Caco-2 (cell line): ENCODE data around the gene BCR. TPM values are rescaled to one million over a fixed set of nuclear protein-coding genes. Genes with fewer than 3 reads are reported as not detected.

Experiments
- BruUV-seq: library from RNA; stranded (reverse); fragments of 400-500 nt; replicated peaks from 2 replicates; lab custom pipeline; 2021; lab: Mats Ljungman, UMichigan
- CTCF ChIA-PET: fragments of 300-600 bp; sonication (Branson Sonifier 250); formaldehyde crosslinking; loops from one replicate; lab custom pipeline; 2022; ENCODE audit warnings: antibody characterized with exemption; lab: Charles Lee
- POLR2A ChIA-PET: fragments of 300-600 bp; sonication (Branson Sonifier 250); formaldehyde crosslinking; loops from one replicate; lab custom pipeline; 2022; ENCODE audit warnings: antibody characterized with exemption; lab: Charles Lee
- DNase-seq, 2 experiments: peaks; one replicate each; pipeline versions ENCODE4 v3.0.0 to v3.0.0-alpha.2; 2020 to 2022
- H3K27me3 ChIP-seq: replicated peaks from 2 replicates; pipeline ENCODE4 v1.6.0; 2011; ENCODE audit warnings: low read length; ENCODE audit not compliant: control insufficient read depth, insufficient read depth
- H3K36me3 ChIP-seq: 2 replicates; pipeline ENCODE4 v1.5.1; 2011; ENCODE audit warnings: low read length; ENCODE audit not compliant: control insufficient read depth, insufficient read depth
- H3K4me1 ChIP-seq: fragments of 250-450 bp; sonication (Bioruptor Pico); 2 replicates; pipeline ENCODE4 v1.5.1; 2020; ENCODE audit warnings: mild to moderate bottlenecking
- H3K4me3 ChIP-seq: 2 replicates; pipeline ENCODE4 v1.5.1; 2011; ENCODE audit warnings: low read depth, mild to moderate bottlenecking, control low read depth, low read length
- H3K9me3 ChIP-seq: fragments of 250-450 bp; sonication (Bioruptor Pico); 2 replicates; pipeline ENCODE4 v1.5.1; 2020; ENCODE audit warnings: mild to moderate bottlenecking, moderate library complexity
- H3K27ac Mint-ChIP-seq: one replicate; pipeline ENCODE4 v1.8.0; 2022; ENCODE audit warnings: mixed read lengths; ENCODE audit not compliant: unreplicated experiment
- H3K27me3 Mint-ChIP-seq: one replicate; pipeline ENCODE4 v1.8.0; 2022; ENCODE audit warnings: mixed read lengths; ENCODE audit not compliant: insufficient read depth, unreplicated experiment
- H3K36me3 Mint-ChIP-seq: one replicate; pipeline ENCODE4 v1.8.0; 2022; ENCODE audit warnings: mild to moderate bottlenecking, mixed read lengths; ENCODE audit not compliant: insufficient read depth, unreplicated experiment
- H3K4me1 Mint-ChIP-seq: one replicate; pipeline ENCODE4 v1.8.0; 2022; ENCODE audit warnings: low read depth, mixed read lengths; ENCODE audit not compliant: unreplicated experiment
- H3K4me3 Mint-ChIP-seq: one replicate; pipeline ENCODE4 v1.8.0; 2022; ENCODE audit warnings: mild to moderate bottlenecking, moderate library complexity, mixed read lengths; ENCODE audit not compliant: unreplicated experiment
- H3K9me3 Mint-ChIP-seq: one replicate; pipeline ENCODE4 v1.8.0; 2022; ENCODE audit warnings: mixed read lengths; ENCODE audit not compliant: unreplicated experiment
- intact Hi-C: fragments of 100-400 bp; cut with micrococcal nuclease; formaldehyde crosslinking; loops from one replicate; pipeline ENCODE4 v1.10.0; 2022; ENCODE audit not compliant: unreplicated experiment
- total RNA-seq: library from RNA; stranded (reverse); gene quantifications from 2 replicates; pipeline ENCODE4 v1.2.3, GENCODE V29; 2022
- TF ChIP-seq, protein P1 (sequence below), 2 experiments: fragments of 200-600 bp in 1 of 2; IDR thresholded peaks; 1 replicate in 1 of 2; 2 replicates in 1 of 2; pipeline versions ENCODE4 v1.5.1 to v1.8.0; 2011 to 2022; ENCODE audit warnings: antibody characterized with exemption in 1 of 2, control low read depth in 1 of 2, inconsistent platforms in 1 of 2, low read depth in 1 of 2, low read length in 1 of 2, mild to moderate bottlenecking in 1 of 2, moderate library complexity in 1 of 2; ENCODE audit not compliant: insufficient read depth in 1 of 2, severe bottlenecking in 1 of 2, unreplicated experiment in 1 of 2

BCR gene
- total RNA-seq, 1 experiment from 2014 or later: 87.4 TPM

DNA sequence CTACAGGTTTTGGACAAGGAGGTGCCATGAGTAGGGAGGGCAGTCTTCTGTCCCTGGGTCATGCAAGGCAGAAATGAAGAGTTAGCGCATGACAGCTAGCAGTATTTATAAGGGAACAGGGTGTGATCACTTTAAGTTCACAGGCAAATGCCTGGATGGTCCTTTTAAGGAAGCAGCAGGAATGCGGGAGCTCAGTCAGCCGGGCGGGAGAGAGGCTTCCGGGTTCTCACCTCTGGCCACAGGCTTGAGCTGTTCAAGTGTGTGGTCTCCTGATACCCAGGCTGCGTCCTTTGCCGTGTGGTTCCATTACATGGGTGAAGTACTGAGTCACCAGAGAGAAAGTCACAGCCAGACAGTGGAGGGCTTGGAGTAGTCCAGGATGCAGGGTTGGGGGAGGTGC lies 105.4 kb downstream of the BCR start:
- intact Hi-C loops: no loop called here
- peaks cover 13% of the 10 kb centered on the region for H3K4me1 ChIP-seq
- no peak overlapping the region for H3K4me3 ChIP-seq
- ChIA-PET CTCF (interaction anchor here (0.6 to 0.7 kb wide), 3 partner anchors 49 to 869 kb away, joined by 3 to 6 read pairs (median 3); no protein-coding TSS in a partner anchor), POLR2A (no interaction called here)
- H3K9me3 ChIP-seq: no peaks in the 10 kb centered on the region
- H3K9me3 Mint-ChIP-seq: no peaks in the 10 kb centered on the region
- H3K36me3 ChIP-seq: peaks cover 4% of the 10 kb centered on the region
- no TSS peak for BruUV-seq
- no peak overlapping the region for H3K27ac Mint-ChIP-seq
- TF ChIP-seq, protein P1, sequence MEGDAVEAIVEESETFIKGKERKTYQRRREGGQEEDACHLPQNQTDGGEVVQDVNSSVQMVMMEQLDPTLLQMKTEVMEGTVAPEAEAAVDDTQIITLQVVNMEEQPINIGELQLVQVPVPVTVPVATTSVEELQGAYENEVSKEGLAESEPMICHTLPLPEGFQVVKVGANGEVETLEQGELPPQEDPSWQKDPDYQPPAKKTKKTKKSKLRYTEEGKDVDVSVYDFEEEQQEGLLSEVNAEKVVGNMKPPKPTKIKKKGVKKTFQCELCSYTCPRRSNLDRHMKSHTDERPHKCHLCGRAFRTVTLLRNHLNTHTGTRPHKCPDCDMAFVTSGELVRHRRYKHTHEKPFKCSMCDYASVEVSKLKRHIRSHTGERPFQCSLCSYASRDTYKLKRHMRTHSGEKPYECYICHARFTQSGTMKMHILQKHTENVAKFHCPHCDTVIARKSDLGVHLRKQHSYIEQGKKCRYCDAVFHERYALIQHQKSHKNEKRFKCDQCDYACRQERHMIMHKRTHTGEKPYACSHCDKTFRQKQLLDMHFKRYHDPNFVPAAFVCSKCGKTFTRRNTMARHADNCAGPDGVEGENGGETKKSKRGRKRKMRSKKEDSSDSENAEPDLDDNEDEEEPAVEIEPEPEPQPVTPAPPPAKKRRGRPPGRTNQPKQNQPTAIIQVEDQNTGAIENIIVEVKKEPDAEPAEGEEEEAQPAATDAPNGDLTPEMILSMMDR (IDR thresholded peaks at IDR 0.05; ENCODE audit: insufficient read depth in 1 of 2, low read depth in 1 of 2, low read length in 1 of 2, severe bottlenecking in 1 of 2, unreplicated experiment in 1 of 2): no peak
- H3K4me1 Mint-ChIP-seq: peaks cover 11% of the 10 kb centered on the region
- peaks cover 42% of the 10 kb centered on the region for H3K36me3 Mint-ChIP-seq
- no peaks in the 10 kb centered on the region for H3K27me3 Mint-ChIP-seq
- no peak for DNase-seq
- H3K27me3 ChIP-seq: no peaks in the 10 kb centered on the region
- H3K4me3 Mint-ChIP-seq: no peak overlapping the region

DNA sequence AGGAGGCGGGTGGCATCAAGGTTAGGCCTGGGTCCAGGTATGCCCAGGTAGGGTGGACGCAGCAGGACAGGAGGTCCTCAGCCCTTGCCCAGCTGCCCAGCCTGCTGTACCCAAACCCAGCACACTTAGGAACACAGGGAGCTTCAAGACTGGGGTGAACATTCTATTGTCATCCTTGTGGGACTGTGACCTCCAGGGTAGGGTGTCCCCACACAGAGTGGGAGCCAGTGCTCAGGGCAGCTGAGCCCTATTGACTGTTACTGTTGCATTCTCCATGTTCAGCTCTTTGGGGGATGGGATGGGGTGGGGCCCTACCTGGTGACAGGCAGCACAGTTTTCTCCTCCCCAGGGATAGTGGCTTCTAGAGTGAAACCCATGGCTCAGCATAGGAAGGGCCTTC lies 106.0 kb downstream of the BCR start:
- H3K4me3 Mint-ChIP-seq: no peak overlapping the region
- no TSS peak for BruUV-seq
- Histone ChIP-seq H3K4me1 (peaks cover 14% of the 10 kb centered on the region), H3K4me3 (no peak overlapping the region), H3K27me3 (no peaks in the 10 kb centered on the region), H3K9me3 (no peaks in the 10 kb centered on the region), H3K36me3 (peaks cover 4% of the 10 kb centered on the region; the same call in 1 of the 2 replicates)
- ChIA-PET CTCF (interaction anchor here (0.6 to 0.7 kb wide), 2 partner anchors 49 to 868 kb away, joined by 3 to 6 read pairs; no protein-coding TSS in a partner anchor), POLR2A (no interaction called here)
- H3K36me3 Mint-ChIP-seq: peaks cover 45% of the 10 kb centered on the region
- DNase-seq: no peak
- intact Hi-C loops: no loop called here
- TF ChIP-seq, protein P1 (IDR thresholded peaks at IDR 0.05; ENCODE audit: insufficient read depth in 1 of 2, low read depth in 1 of 2, low read length in 1 of 2, severe bottlenecking in 1 of 2, unreplicated experiment in 1 of 2): no peak
- H3K4me1 Mint-ChIP-seq: peaks cover 13% of the 10 kb centered on the region
- no peaks in the 10 kb centered on the region for H3K9me3 Mint-ChIP-seq
- no peak overlapping the region for H3K27ac Mint-ChIP-seq
- H3K27me3 Mint-ChIP-seq: no peaks in the 10 kb centered on the region

DNA sequence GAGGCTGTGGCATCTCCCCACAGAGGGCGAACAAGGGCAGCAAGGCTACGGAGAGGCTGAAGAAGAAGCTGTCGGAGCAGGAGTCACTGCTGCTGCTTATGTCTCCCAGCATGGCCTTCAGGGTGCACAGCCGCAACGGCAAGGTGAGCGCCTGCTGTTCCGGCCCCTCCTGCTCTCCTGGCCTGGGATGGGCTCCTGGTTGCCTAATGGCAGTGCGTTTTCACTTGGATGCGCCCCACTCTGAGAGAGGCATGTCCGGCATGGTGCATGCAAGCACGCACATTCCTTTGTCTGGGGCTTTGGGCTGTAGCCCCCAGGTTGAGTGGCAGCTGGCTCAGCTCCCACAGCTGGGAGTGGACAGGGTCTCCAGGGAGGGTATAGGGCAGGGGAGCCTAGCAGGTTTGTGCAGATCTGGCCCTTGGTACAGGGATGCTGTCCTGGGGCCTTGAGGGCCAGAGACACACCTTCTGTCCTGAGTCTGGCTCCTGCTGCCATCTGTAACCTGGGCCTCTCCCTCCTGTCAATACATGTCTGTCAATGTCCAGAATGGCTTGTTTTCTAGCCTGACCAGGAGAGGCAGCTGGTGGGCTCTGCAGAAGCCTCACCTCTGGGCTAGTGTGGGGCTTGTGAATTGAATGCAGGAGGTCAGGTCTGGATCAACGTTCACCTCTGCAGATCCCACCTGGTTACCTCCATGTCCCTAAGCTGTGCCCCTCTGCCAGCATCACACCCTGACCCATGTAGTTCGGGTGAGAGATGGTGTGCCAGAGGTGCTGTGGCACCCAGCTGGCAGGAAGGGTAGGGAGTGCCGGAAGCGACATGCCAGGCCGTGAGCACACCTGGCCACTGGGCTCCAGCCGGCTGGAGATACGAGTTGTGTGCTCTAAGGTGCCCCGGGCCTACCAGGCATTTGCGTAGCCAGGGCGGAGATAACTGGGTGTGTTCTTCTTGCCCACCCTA lies 107.1 kb downstream of the BCR start:
- Histone ChIP-seq H3K36me3 (peaks cover 4% of the 10 kb centered on the region; the same call in 1 of the 2 replicates), H3K4me1 (peaks cover 14% of the 10 kb centered on the region), H3K27me3 (no peaks in the 10 kb centered on the region), H3K9me3 (no peaks in the 10 kb centered on the region), H3K4me3 (no peak overlapping the region)
- Mint-ChIP-seq H3K4me1 (peaks cover 18% of the 10 kb centered on the region), H3K27me3 (no peaks in the 10 kb centered on the region), H3K4me3 (no peak overlapping the region), H3K27ac (no peak overlapping the region), H3K9me3 (no peaks in the 10 kb centered on the region), H3K36me3 (peaks cover 51% of the 10 kb centered on the region)
- no TSS peak for BruUV-seq
- no peak for DNase-seq
- intact Hi-C loops: no loop called here
- CTCF ChIA-PET: no interaction called here
- TF ChIP-seq, protein P1 (IDR thresholded peaks at IDR 0.05; ENCODE audit: insufficient read depth in 1 of 2, low read depth in 1 of 2, low read length in 1 of 2, severe bottlenecking in 1 of 2, unreplicated experiment in 1 of 2): no peak
- POLR2A ChIA-PET: no interaction called here
